ENCODE results near the gene ULK1.
"Not testable (repeated sequence)": the region's sequence is repeated elsewhere in the genome, so short reads cannot be mapped to it uniquely, and the experiment has no call there.

Gene ULK1

GRCh38 chr12:131943389-131943788, 49.0 kb downstream of the ULK1 start:
- DNase-seq (ENCODE audit: low spot score) = no peak

GRCh38 chr12:131943876-131944275, 49.5 kb downstream of the ULK1 start:
- no peak for DNase-seq (ENCODE audit: low spot score)

GRCh38 chr12:131944601-131945251, 50.3 kb downstream of the ULK1 start:
- no peak for DNase-seq (ENCODE audit: low spot score)

GRCh38 chr12:131946757-131947156, 52.3 kb downstream of the ULK1 start:
- no peak for DNase-seq (ENCODE audit: low spot score)

- no peak for DNase-seq (ENCODE audit: low spot score)
Observed at GRCh38 chr12:131947482-131948027, 53.1 kb downstream of the ULK1 start.

- DNase-seq (ENCODE audit: low spot score) = no peak
Observed at GRCh38 chr12:131948166-131948712, 53.8 kb downstream of the ULK1 start.

- DNase-seq (ENCODE audit: low spot score) = not testable (repeated sequence)
Observed at GRCh38 chr12:131948713-131949430, 54.5 kb downstream of the ULK1 start.

- DNase-seq (ENCODE audit: low spot score) = peak; percentile 84
Observed at GRCh38 chr12:131949431-131950181, 55.2 kb downstream of the ULK1 start, which contains the start of gene EP400. TSS of gene EP400 (plus strand) at chr12:131949942. CDS start at chr12:131960620, 10,678 bp downstream.

- DNase-seq (ENCODE audit: low spot score) = peak; percentile 34
Observed at GRCh38 chr12:131950182-131950913, 55.9 kb downstream of the ULK1 start.

GRCh38 chr12:131953810-131954209, 59.4 kb downstream of the ULK1 start:
- DNase-seq (ENCODE audit: low spot score) = not testable (repeated sequence)

- not testable (repeated sequence) for DNase-seq (ENCODE audit: low spot score)
Observed at GRCh38 chr12:131954460-131954859, 60.0 kb downstream of the ULK1 start.

GRCh38 chr12:131959116-131959515, 64.7 kb downstream of the ULK1 start:
- no peak for DNase-seq (ENCODE audit: low spot score)

GRCh38 chr12:131959641-131960589, 65.5 kb downstream of the ULK1 start:
- no peak for DNase-seq (ENCODE audit: low spot score)

- not testable (repeated sequence) for DNase-seq (ENCODE audit: low spot score)
Observed at GRCh38 chr12:131960590-131961325, 66.3 kb downstream of the ULK1 start.

GRCh38 chr12:131961328-131961727, 66.9 kb downstream of the ULK1 start:
- DNase-seq (ENCODE audit: low spot score) = not testable (repeated sequence)

GRCh38 chr12:131962069-131962468, 67.6 kb downstream of the ULK1 start:
- DNase-seq (ENCODE audit: low spot score) = no peak

GRCh38 chr12:131963381-131963780, 69.0 kb downstream of the ULK1 start:
- no peak for DNase-seq (ENCODE audit: low spot score)

- DNase-seq (ENCODE audit: low spot score) = no peak
Observed at GRCh38 chr12:131965073-131965472, 70.7 kb downstream of the ULK1 start.

- DNase-seq (ENCODE audit: low spot score) = no peak
Observed at GRCh38 chr12:131971226-131971625, 76.8 kb downstream of the ULK1 start.
